HepG2 (cell line): ENCODE data around the gene SNX13. TPM values are rescaled to one million over a fixed set of nuclear protein-coding genes. Genes with fewer than 3 reads are reported as not detected.
A peak's percentile ranks its signal among the peaks of the same experiment; 100 is the strongest.

Source experiments
- AHR ChIP-seq: IDR thresholded peaks from 2 replicates; pipeline ENCODE4 v1.6.1; 2018; ENCODE audit warnings: missing genetic modification reagents, missing compliant biosample characterization
- ESRRA ChIP-seq: sonication (generic); formaldehyde crosslinking; IDR thresholded peaks from 2 replicates; pipeline ENCODE4 v1.5.1; 2020; ENCODE audit warnings: mild to moderate bottlenecking, low read depth, missing genetic modification reagents
- HES4 ChIP-seq: sonication (generic); formaldehyde crosslinking; IDR thresholded peaks from 2 replicates; pipeline ENCODE4 v1.9.0; 2021; ENCODE audit warnings: mild to moderate bottlenecking, missing genetic modification reagents, borderline replicate concordance
- JUNB ChIP-seq: sonication (generic); formaldehyde crosslinking; IDR thresholded peaks from 2 replicates; pipeline ENCODE4 v1.8.0; 2022; ENCODE audit warnings: missing genetic modification reagents, mild to moderate bottlenecking, borderline replicate concordance
- NFE2L2 ChIP-seq: fragments of 150-350 bp; IDR thresholded peaks from 2 replicates; pipeline ENCODE4 v1.6.1; 2014; ENCODE audit warnings: low read length
- ZNF207 ChIP-seq: fragments of 450-650 bp; IDR thresholded peaks from 2 replicates; pipeline ENCODE4 v1.6.1; 2016; ENCODE audit warnings: antibody characterized with exemption, borderline replicate concordance
- ZNF253 ChIP-seq: sonication (generic); formaldehyde crosslinking; IDR thresholded peaks from 2 replicates; pipeline ENCODE4 v1.8.0; 2022; ENCODE audit warnings: mild to moderate bottlenecking, missing genetic modification reagents, borderline replicate concordance
- ZNF331 ChIP-seq: sonication (generic); formaldehyde crosslinking; IDR thresholded peaks from 2 replicates; pipeline ENCODE4 v1.4.0; 2020; ENCODE audit warnings: missing genetic modification reagents
- ZNF629 ChIP-seq: sonication (generic); formaldehyde crosslinking; conservative IDR thresholded peaks from 2 replicates; pipeline ENCODE4 v1.5.0; 2020; ENCODE audit warnings: missing genetic modification reagents
- ZNF776 ChIP-seq: sonication (generic); formaldehyde crosslinking; IDR thresholded peaks from 2 replicates; pipeline ENCODE4 v1.4.0; 2020; ENCODE audit warnings: mild to moderate bottlenecking, missing genetic modification reagents
- polyA plus RNA-seq, 8 experiments: library from polyadenylated mRNA; depleted of rRNA in 3 of 8; stranded (reverse) in 7 of 8; unstranded in 1 of 8; fragments of >200 nt; fragmentation: Illumina TruSeq in 4 of 8; extraction: Trizol in 4 of 8; gene quantifications; 2 replicates each; pipeline versions ENCODE4 v1.2.1 to v1.2.3, GENCODE V29; 2011 to 2016; ENCODE audit warnings: low read depth in 4 of 8, missing spikeins in 1 of 8, mixed read lengths in 1 of 8; ENCODE audit not compliant: insufficient read depth in 1 of 8
- total RNA-seq, 5 experiments: library from RNA; depleted of rRNA; stranded (reverse); fragments of >200 nt; fragmentation: Illumina TruSeq; extraction: Trizol; gene quantifications; 2 replicates each; pipeline ENCODE4 v1.2.3, GENCODE V29; 2016; ENCODE audit warnings: low read depth in 1 of 5
- TF ChIP-seq, protein P1 (sequence below): sonication (generic); formaldehyde crosslinking; IDR thresholded peaks from 2 replicates; pipeline ENCODE4 v1.4.0; 2020; ENCODE audit warnings: mild to moderate bottlenecking, missing genetic modification reagents
- TF ChIP-seq, protein P2 (sequence below): IDR thresholded peaks from 2 replicates; pipeline ENCODE4 v1.6.1; 2016; ENCODE audit warnings: control low read depth
- TF ChIP-seq, protein P3 (sequence below), 2 experiments: fragments of 450-650 bp in 1 of 2; sonication (generic) in 1 of 2; formaldehyde crosslinking in 1 of 2; IDR thresholded peaks; 2 replicates each; pipeline versions ENCODE4 v1.6.1 to v1.8.0; 2016 to 2022; ENCODE audit warnings: antibody characterized with exemption in 1 of 2, mild to moderate bottlenecking in 1 of 2, missing genetic modification reagents in 1 of 2
- TF ChIP-seq, protein P4 (sequence below): sonication (generic); formaldehyde crosslinking; IDR thresholded peaks from 2 replicates; pipeline ENCODE4 v1.4.0; 2020; ENCODE audit warnings: missing genetic modification reagents
- TF ChIP-seq, protein P5 (sequence below): IDR thresholded peaks from 2 replicates; pipeline ENCODE4 v1.6.1; 2012; ENCODE audit warnings: inconsistent platforms

SNX13 gene
- total and polyA plus RNA-seq, 2 of the 13 experiments (the other 11 are each of a cell fraction or from before 2014, with no cell fraction given), result 14.3 to 32.3 TPM

DNA sequence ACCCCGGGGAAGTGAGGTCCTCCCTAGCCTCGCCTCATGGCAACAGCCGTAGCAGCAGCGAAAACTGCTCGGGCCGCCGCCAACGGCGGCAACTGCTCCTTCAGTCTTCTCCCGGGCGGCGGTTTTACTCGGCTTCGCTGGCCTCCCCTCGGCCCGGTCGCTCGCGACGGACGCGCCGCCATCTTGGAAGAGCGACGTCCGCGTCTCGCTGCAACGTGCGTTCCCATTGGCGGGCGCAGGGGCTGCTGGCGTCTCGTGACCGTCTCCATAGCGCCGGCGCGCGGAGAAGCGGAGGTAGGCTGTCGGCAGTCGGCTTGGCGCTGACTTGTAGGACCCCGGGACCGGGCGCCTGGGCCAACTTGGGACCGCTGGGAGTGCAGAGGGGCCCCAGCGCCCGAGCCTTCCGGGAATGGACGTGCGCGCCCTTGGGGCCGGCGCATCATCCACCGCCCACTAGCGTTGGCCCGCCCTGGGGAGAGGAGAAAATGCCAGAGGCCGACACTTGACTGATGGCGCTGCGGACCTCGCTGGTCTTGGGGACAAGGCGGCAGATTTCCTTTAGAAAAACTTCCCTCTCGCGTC, at the start of gene SNX13 (continued):
- TF ChIP-seq ZNF776 (CRISPR knock-in tag) (peak; percentile 91; the same call in 1 of the 2 replicates), HES4 (CRISPR knock-in tag) (no peak), ESRRA (CRISPR knock-in tag) (peak; percentile 65; the same call in 1 of the 2 replicates), ZNF253 (CRISPR knock-in tag) (peak; percentile 74; the same call in 1 of the 2 replicates), AHR (peak; percentile 70; the same call in 1 of the 2 replicates), ZNF207 (no peak), JUNB (no peak), NFE2L2 (no peak), ZNF629 (CRISPR knock-in tag) (0 out of 2 replicates have a peak, but pooled peaks have one; percentile 6), ZNF331 (CRISPR knock-in tag) (peak; percentile 74; the same call in 1 of the 2 replicates)
- TF ChIP-seq, protein P1, sequence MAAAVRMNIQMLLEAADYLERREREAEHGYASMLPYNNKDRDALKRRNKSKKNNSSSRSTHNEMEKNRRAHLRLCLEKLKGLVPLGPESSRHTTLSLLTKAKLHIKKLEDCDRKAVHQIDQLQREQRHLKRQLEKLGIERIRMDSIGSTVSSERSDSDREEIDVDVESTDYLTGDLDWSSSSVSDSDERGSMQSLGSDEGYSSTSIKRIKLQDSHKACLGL (CRISPR knock-in tag), result peak; percentile 71; the same call in 1 of the 2 replicates
- TF ChIP-seq, protein P2, sequence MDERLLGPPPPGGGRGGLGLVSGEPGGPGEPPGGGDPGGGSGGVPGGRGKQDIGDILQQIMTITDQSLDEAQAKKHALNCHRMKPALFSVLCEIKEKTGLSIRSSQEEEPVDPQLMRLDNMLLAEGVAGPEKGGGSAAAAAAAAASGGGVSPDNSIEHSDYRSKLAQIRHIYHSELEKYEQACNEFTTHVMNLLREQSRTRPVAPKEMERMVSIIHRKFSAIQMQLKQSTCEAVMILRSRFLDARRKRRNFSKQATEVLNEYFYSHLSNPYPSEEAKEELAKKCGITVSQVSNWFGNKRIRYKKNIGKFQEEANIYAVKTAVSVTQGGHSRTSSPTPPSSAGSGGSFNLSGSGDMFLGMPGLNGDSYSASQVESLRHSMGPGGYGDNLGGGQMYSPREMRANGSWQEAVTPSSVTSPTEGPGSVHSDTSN, result no peak; the same call in 1 of the 2 replicates
- TF ChIP-seq, protein P3, sequence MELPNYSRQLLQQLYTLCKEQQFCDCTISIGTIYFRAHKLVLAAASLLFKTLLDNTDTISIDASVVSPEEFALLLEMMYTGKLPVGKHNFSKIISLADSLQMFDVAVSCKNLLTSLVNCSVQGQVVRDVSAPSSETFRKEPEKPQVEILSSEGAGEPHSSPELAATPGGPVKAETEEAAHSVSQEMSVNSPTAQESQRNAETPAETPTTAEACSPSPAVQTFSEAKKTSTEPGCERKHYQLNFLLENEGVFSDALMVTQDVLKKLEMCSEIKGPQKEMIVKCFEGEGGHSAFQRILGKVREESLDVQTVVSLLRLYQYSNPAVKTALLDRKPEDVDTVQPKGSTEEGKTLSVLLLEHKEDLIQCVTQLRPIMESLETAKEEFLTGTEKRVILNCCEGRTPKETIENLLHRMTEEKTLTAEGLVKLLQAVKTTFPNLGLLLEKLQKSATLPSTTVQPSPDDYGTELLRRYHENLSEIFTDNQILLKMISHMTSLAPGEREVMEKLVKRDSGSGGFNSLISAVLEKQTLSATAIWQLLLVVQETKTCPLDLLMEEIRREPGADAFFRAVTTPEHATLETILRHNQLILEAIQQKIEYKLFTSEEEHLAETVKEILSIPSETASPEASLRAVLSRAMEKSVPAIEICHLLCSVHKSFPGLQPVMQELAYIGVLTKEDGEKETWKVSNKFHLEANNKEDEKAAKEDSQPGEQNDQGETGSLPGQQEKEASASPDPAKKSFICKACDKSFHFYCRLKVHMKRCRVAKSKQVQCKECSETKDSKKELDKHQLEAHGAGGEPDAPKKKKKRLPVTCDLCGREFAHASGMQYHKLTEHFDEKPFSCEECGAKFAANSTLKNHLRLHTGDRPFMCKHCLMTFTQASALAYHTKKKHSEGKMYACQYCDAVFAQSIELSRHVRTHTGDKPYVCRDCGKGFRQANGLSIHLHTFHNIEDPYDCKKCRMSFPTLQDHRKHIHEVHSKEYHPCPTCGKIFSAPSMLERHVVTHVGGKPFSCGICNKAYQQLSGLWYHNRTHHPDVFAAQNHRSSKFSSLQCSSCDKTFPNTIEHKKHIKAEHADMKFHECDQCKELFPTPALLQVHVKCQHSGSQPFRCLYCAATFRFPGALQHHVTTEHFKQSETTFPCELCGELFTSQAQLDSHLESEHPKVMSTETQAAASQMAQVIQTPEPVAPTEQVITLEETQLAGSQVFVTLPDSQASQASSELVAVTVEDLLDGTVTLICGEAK (IDR thresholded peaks at IDR 0.05), result no peak
- TF ChIP-seq, protein P3 (CRISPR knock-in tag; IDR thresholded peaks at IDR 0.05), result peak; percentile 85
- TF ChIP-seq, protein P4, sequence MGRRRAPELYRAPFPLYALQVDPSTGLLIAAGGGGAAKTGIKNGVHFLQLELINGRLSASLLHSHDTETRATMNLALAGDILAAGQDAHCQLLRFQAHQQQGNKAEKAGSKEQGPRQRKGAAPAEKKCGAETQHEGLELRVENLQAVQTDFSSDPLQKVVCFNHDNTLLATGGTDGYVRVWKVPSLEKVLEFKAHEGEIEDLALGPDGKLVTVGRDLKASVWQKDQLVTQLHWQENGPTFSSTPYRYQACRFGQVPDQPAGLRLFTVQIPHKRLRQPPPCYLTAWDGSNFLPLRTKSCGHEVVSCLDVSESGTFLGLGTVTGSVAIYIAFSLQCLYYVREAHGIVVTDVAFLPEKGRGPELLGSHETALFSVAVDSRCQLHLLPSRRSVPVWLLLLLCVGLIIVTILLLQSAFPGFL (CRISPR knock-in tag), result no peak
- TF ChIP-seq, protein P5, sequence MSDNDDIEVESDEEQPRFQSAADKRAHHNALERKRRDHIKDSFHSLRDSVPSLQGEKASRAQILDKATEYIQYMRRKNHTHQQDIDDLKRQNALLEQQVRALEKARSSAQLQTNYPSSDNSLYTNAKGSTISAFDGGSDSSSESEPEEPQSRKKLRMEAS, result peak; percentile 81
